ENCODE measurements around the gene ABCD1.

Gene ABCD1

DNA sequence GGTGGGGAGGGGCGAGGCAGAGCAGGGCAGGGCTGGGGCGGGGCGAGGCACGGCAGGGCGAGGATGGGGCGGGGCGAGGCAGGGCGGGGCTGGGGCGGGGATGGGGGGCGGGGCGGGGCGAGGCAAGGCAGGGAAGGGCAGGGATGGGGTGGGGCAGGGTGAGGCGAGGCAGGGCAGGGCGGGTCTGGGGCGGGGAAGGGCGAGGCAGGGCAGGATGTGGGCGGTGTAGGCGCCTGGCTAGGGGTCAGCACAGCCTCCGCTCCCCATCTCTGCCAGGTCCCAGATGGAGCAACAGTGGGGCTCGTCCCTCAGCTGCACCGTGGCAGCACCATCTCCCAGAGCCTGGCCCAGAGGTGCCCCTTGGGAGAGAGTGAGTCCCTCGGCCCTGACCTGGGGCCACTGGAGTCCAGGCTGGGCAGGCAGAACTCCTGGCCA, 52.0 kb downstream of the ABCD1 start:
- no peaks in the 10 kb centered on the region for H3K27me3 ChIP-seq (ENCODE audit: control insufficient read depth, insufficient read depth, low read length)
- no peaks in the 10 kb centered on the region for H3K9me3 ChIP-seq (ENCODE audit: control insufficient read depth, insufficient read depth, low read length)
- H3K9ac ChIP-seq (ENCODE audit: low read depth, low read length), result no peak overlapping the region
- H3K4me1 ChIP-seq (ENCODE audit: control insufficient read depth, insufficient read depth, low read length), result no peaks in the 10 kb centered on the region
- no peak overlapping the region for H3K4me3 ChIP-seq (ENCODE audit: low read depth, low read length)
- H3K36me3 ChIP-seq (ENCODE audit: control insufficient read depth, insufficient read depth, low read length), result no peaks in the 10 kb centered on the region

DNA sequence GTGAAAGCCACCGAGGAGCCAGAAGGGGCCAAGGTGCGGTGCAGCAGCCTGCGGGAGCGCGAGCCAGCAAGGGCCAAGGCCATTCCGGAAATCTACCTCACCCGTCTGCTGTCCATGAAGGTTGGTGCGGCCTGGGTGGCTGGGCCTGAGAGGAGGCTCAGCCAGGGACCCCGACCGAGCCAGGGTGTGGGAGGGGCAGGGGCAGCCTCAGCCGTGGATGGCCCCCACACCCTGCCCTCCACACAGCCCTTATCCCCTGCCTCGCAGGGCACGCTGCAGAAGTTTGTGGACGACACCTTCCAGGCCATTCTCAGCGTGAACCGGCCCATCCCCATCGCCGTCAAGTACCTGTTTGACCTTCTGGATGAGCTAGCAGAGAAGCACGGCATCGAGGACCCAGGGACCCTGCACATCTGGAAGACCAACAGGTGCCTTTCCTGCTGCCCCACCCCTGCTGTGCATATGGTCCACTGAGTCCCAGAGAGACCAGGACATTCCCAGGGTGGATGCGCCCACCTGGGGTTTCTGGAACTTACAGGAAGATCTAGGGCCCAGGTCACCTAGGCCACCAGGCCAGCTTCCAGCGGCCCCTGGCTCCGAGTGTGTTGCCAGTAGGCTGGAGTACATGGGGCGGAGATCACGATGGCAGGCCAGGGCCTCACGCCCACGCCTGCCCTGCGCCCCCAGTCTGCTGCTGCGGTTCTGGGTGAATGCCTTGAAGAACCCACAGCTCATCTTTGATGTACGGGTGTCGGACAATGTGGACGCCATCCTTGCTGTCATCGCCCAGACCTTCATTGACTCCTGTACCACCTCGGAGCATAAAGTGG, 52.8 kb downstream of the ABCD1 start:
- Histone ChIP-seq H3K9me3 (ENCODE audit: control insufficient read depth, insufficient read depth, low read length) (no peaks in the 10 kb centered on the region), H3K4me3 (ENCODE audit: low read depth, low read length) (no peak overlapping the region), H3K4me1 (ENCODE audit: control insufficient read depth, insufficient read depth, low read length) (no peaks in the 10 kb centered on the region), H3K36me3 (ENCODE audit: control insufficient read depth, insufficient read depth, low read length) (no peaks in the 10 kb centered on the region), H3K27me3 (ENCODE audit: control insufficient read depth, insufficient read depth, low read length) (no peaks in the 10 kb centered on the region), H3K9ac (ENCODE audit: low read depth, low read length) (no peak overlapping the region)

DNA sequence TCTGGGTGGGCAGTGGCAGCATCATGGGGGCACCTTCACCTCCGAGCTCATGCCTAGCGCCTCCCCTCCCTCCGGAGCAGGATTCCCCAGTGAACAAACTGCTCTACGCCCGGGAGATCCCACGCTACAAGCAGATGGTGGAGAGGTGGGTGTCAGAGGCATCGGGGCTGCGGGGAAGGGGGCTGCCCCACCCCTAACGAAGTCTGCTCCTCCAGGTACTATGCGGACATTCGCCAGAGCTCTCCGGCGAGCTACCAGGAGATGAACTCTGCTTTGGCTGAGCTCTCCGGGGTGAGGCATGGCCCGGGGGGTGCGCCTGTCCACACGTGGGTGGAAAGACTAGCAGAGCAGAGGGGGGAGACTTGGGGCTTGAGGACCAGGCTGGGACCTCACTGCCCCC, 53.5 kb downstream of the ABCD1 start:
- Histone ChIP-seq H3K9me3 (ENCODE audit: control insufficient read depth, insufficient read depth, low read length) (no peaks in the 10 kb centered on the region), H3K36me3 (ENCODE audit: control insufficient read depth, insufficient read depth, low read length) (peaks cover 4% of the 10 kb centered on the region), H3K9ac (ENCODE audit: low read depth, low read length) (no peak overlapping the region), H3K27me3 (ENCODE audit: control insufficient read depth, insufficient read depth, low read length) (no peaks in the 10 kb centered on the region), H3K4me1 (ENCODE audit: control insufficient read depth, insufficient read depth, low read length) (no peaks in the 10 kb centered on the region), H3K4me3 (ENCODE audit: low read depth, low read length) (no peak overlapping the region)

GRCh38 chrX:153778684-153779101, 54.0 kb downstream of the ABCD1 start:
- no peak overlapping the region for H3K9ac ChIP-seq (ENCODE audit: low read depth, low read length)
- H3K4me1 ChIP-seq (ENCODE audit: control insufficient read depth, insufficient read depth, low read length), result no peaks in the 10 kb centered on the region
- H3K9me3 ChIP-seq (ENCODE audit: control insufficient read depth, insufficient read depth, low read length), result no peaks in the 10 kb centered on the region

GRCh38 chrX:153779891-153780677, 55.4 kb downstream of the ABCD1 start:
- no peak overlapping the region for H3K4me3 ChIP-seq (ENCODE audit: low read depth, low read length)
- no peaks in the 10 kb centered on the region for H3K4me1 ChIP-seq (ENCODE audit: control insufficient read depth, insufficient read depth, low read length)
- no peaks in the 10 kb centered on the region for H3K9me3 ChIP-seq (ENCODE audit: control insufficient read depth, insufficient read depth, low read length)
- no peak overlapping the region for H3K9ac ChIP-seq (ENCODE audit: low read depth, low read length)
- H3K27me3 ChIP-seq (ENCODE audit: control insufficient read depth, insufficient read depth, low read length), result no peaks in the 10 kb centered on the region
- peaks cover 4% of the 10 kb centered on the region for H3K36me3 ChIP-seq (ENCODE audit: control insufficient read depth, insufficient read depth, low read length)

More at GRCh38 chrX:153778684-153779101, 54.0 kb downstream of the ABCD1 start:
- no peak overlapping the region for H3K4me3 ChIP-seq (ENCODE audit: low read depth, low read length)
- H3K36me3 ChIP-seq (ENCODE audit: control insufficient read depth, insufficient read depth, low read length), result peaks cover 4% of the 10 kb centered on the region
- no peaks in the 10 kb centered on the region for H3K27me3 ChIP-seq (ENCODE audit: control insufficient read depth, insufficient read depth, low read length)

GRCh38 chrX:153780678-153781427, 56.2 kb downstream of the ABCD1 start, which contains the start of gene SRPK3:
SRPK3 (plus strand) TSS chrX:153781041; CDS start chrX:153781087, 46 bp downstream.
- Histone ChIP-seq H3K4me1 (ENCODE audit: control insufficient read depth, insufficient read depth, low read length) (no peaks in the 10 kb centered on the region), H3K4me3 (ENCODE audit: low read depth, low read length) (no peak within 1 kb of the TSS), H3K9me3 (ENCODE audit: control insufficient read depth, insufficient read depth, low read length) (no peaks in the 10 kb centered on the region), H3K36me3 (ENCODE audit: control insufficient read depth, insufficient read depth, low read length) (peaks cover 7% of the 10 kb centered on the region), H3K27me3 (ENCODE audit: control insufficient read depth, insufficient read depth, low read length) (no peaks in the 10 kb centered on the region), H3K9ac (ENCODE audit: low read depth, low read length) (no peak within 1 kb of the TSS)

DNA sequence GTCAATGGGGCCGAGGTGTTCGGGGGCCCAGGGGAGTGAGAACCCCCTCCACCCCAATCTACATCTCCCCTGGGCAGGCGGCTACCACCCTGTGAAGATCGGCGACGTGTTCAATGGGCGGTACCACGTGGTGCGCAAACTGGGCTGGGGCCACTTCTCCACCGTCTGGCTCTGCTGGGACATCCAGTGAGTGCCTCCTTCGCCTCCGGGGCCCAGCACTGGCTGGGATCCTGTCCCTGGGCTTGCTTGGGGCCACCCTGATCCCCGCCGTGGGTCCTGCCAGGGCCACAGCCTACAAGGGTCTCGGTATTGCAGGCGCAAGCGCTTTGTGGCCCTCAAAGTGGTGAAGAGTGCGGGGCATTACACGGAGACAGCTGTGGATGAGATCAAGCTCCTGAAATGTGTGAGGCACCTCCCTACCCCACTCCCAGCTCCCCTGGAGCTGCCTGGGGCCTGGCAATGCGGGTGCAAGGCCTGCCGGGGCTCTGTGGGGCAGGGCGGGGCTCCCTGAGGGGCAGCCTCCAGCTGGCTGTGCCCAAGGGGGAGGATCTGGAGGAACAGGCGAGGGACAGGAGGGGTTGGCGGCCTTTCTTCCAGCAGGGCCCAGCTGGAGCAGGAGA, 56.9 kb downstream of the ABCD1 start:
- Histone ChIP-seq H3K27me3 (ENCODE audit: control insufficient read depth, insufficient read depth, low read length) (no peaks in the 10 kb centered on the region), H3K4me1 (ENCODE audit: control insufficient read depth, insufficient read depth, low read length) (no peaks in the 10 kb centered on the region), H3K9me3 (ENCODE audit: control insufficient read depth, insufficient read depth, low read length) (no peaks in the 10 kb centered on the region), H3K4me3 (ENCODE audit: low read depth, low read length) (no peak overlapping the region), H3K9ac (ENCODE audit: low read depth, low read length) (no peak overlapping the region), H3K36me3 (ENCODE audit: control insufficient read depth, insufficient read depth, low read length) (peaks cover 12% of the 10 kb centered on the region)

GRCh38 chrX:153782313-153782712, 57.7 kb downstream of the ABCD1 start:
- peaks cover 12% of the 10 kb centered on the region for H3K36me3 ChIP-seq (ENCODE audit: control insufficient read depth, insufficient read depth, low read length)
- no peaks in the 10 kb centered on the region for H3K4me1 ChIP-seq (ENCODE audit: control insufficient read depth, insufficient read depth, low read length)
- H3K9ac ChIP-seq (ENCODE audit: low read depth, low read length), result no peak overlapping the region
- no peak overlapping the region for H3K4me3 ChIP-seq (ENCODE audit: low read depth, low read length)
- H3K27me3 ChIP-seq (ENCODE audit: control insufficient read depth, insufficient read depth, low read length), result no peaks in the 10 kb centered on the region
- H3K9me3 ChIP-seq (ENCODE audit: control insufficient read depth, insufficient read depth, low read length), result peaks cover 3% of the 10 kb centered on the region

DNA sequence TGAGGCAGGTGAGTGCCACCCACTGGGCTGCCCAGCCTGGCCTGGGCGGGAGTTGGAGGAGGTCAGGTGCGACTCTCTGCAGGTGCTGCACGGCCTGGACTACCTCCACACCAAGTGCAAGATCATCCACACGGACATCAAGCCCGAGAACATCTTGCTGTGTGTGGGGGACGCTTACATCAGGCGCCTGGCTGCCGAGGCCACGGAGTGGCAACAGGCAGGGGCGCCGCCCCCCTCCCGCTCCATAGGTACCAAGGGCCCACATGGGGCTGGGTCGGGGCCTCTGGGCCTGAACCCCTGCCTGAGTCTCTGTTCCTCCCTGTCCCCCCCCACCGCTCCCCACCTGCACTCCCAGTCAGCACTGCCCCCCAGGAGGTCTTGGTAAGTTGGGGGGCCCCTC, 58.2 kb downstream of the ABCD1 start:
- Histone ChIP-seq H3K4me3 (ENCODE audit: low read depth, low read length) (no peak overlapping the region), H3K36me3 (ENCODE audit: control insufficient read depth, insufficient read depth, low read length) (peaks cover 12% of the 10 kb centered on the region), H3K9ac (ENCODE audit: low read depth, low read length) (no peak overlapping the region), H3K27me3 (ENCODE audit: control insufficient read depth, insufficient read depth, low read length) (no peaks in the 10 kb centered on the region), H3K4me1 (ENCODE audit: control insufficient read depth, insufficient read depth, low read length) (no peaks in the 10 kb centered on the region), H3K9me3 (ENCODE audit: control insufficient read depth, insufficient read depth, low read length) (peaks cover 5% of the 10 kb centered on the region)

DNA sequence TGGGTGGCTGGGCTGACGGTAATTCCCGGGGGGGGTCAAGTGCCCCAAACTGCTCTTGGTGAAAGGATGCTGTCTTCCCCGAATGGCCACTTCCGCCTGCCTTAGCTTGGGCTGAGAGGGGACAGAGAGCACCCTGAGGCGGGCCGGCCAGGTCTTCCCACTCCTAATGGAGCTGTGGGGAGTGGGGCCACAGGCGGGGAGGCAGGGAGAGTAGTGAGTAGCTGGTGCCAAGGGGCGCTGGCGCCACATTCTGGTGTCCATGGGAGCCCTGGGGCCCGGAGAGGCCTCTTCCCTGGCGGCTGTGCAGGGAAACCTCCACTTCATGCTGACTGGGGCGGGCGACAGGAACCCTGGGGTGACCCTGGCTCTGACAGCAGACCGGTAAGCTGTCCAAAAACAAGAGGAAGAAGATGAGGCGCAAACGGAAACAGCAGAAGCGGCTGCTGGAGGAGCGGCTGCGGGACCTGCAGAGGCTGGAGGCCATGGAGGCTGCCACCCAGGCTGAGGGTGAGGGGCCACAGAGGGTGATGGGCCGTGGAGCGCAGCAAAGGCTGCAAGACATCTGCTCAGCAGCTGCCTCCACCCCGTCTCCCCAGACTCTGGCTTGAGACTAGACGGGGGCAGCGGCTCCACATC, 58.8 kb downstream of the ABCD1 start:
- Histone ChIP-seq H3K4me3 (ENCODE audit: low read depth, low read length) (no peak overlapping the region), H3K4me1 (ENCODE audit: control insufficient read depth, insufficient read depth, low read length) (no peaks in the 10 kb centered on the region), H3K9ac (ENCODE audit: low read depth, low read length) (no peak overlapping the region), H3K36me3 (ENCODE audit: control insufficient read depth, insufficient read depth, low read length) (peaks cover 14% of the 10 kb centered on the region), H3K9me3 (ENCODE audit: control insufficient read depth, insufficient read depth, low read length) (peaks cover 5% of the 10 kb centered on the region), H3K27me3 (ENCODE audit: control insufficient read depth, insufficient read depth, low read length) (no peaks in the 10 kb centered on the region)
